Fibroblast of upper back skin (primary cell): ENCODE measurements around the gene TREML2.
"Not testable (repeated sequence)": the region's sequence is repeated elsewhere in the genome, so short reads cannot be mapped to it uniquely, and the experiment has no call there.

ENCODE experiments used
- DNase-seq: peaks from one replicate; pipeline ENCODE4 v3.0.0-alpha.2; 2013

Gene TREML2

GRCh38 chr6:41200901-41201763 lies at the start of gene TREML2:
Gene TREML2, minus strand, starts transcription at chr6:41201149. Its CDS starts 141 bp downstream, at chr6:41201008.
- no peak for DNase-seq

GRCh38 chr6:41247882-41248705 lies 47.1 kb upstream of the TREML2 start:
- no peak for DNase-seq

- DNase-seq = no peak
These were observed 46.4 kb upstream of the TREML2 start for GRCh38 chr6:41247288-41247865.

GRCh38 chr6:41246529-41246928 lies 45.6 kb upstream of the TREML2 start:
- DNase-seq = not testable (repeated sequence)

- no peak for DNase-seq
These were observed 38.7 kb upstream of the TREML2 start for GRCh38 chr6:41239467-41240159.

GRCh38 chr6:41237128-41237527 lies 36.2 kb upstream of the TREML2 start:
- DNase-seq = no peak

GRCh38 chr6:41236276-41236675 lies 35.3 kb upstream of the TREML2 start:
- no peak for DNase-seq

- no peak for DNase-seq
These were observed 31.7 kb upstream of the TREML2 start for GRCh38 chr6:41232667-41233066.

GRCh38 chr6:41231246-41231645 lies 30.3 kb upstream of the TREML2 start:
- no peak for DNase-seq

GRCh38 chr6:41229721-41230120 lies 28.8 kb upstream of the TREML2 start:
- no peak for DNase-seq

- DNase-seq = no peak
These were observed 27.7 kb upstream of the TREML2 start for GRCh38 chr6:41228616-41229015.

GRCh38 chr6:41228096-41228495 lies 27.1 kb upstream of the TREML2 start, which contains the start of gene TREML4:
Gene TREML4, plus strand, starts transcription at chr6:41228349. Its CDS starts 79 bp downstream, at chr6:41228428.
- no peak for DNase-seq

GRCh38 chr6:41226752-41227151 lies 25.8 kb upstream of the TREML2 start:
- DNase-seq = no peak

GRCh38 chr6:41224800-41225199 lies 23.9 kb upstream of the TREML2 start:
- no peak for DNase-seq

GRCh38 chr6:41222513-41222912 lies 21.6 kb upstream of the TREML2 start:
- DNase-seq = no peak

GRCh38 chr6:41222045-41222444 lies 21.1 kb upstream of the TREML2 start:
- DNase-seq = no peak

GRCh38 chr6:41216616-41217015 lies 15.7 kb upstream of the TREML2 start:
- DNase-seq = no peak

GRCh38 chr6:41215777-41216176 lies 14.8 kb upstream of the TREML2 start:
- DNase-seq = no peak

GRCh38 chr6:41214559-41215238 lies 13.8 kb upstream of the TREML2 start:
- DNase-seq = no peak

GRCh38 chr6:41209547-41210320 lies 8.8 kb upstream of the TREML2 start:
- no peak for DNase-seq

- no peak for DNase-seq
These were observed 7.6 kb upstream of the TREML2 start for GRCh38 chr6:41208439-41209106.
